AG04449 (cell line): ENCODE data around the gene CGB8.
"Not testable (repeated sequence)": the region's sequence is repeated elsewhere in the genome, so short reads cannot be mapped to it uniquely, and the experiment has no call there.

ENCODE experiments used
- CTCF ChIA-PET: fragments of 350-600 bp; formaldehyde crosslinking; extraction: SDS; loops from one replicate; lab custom pipeline; 2021; ENCODE audit warnings: antibody characterized with exemption; lab: Yijun Ruan, JAX
- POLR2A ChIA-PET: fragments of 400-600, 350-600 bp; formaldehyde crosslinking; extraction: SDS; loops from one replicate; lab custom pipeline; 2020; ENCODE audit warnings: antibody characterized with exemption, inconsistent platforms; lab: Yijun Ruan, JAX
- DNase-seq: peaks from one replicate; pipeline ENCODE4 v3.0.0-alpha.2; 2010; ENCODE audit warnings: low read depth, low spot score
- H3K4me3 ChIP-seq: 2 replicates; pipeline ENCODE4 v1.5.1; 2011; ENCODE audit warnings: low read depth, mild to moderate bottlenecking, control low read depth, low read length
- CTCF ChIP-seq: IDR thresholded peaks from one replicate; pipeline ENCODE4 v1.5.1; 2011; ENCODE audit warnings: mild to moderate bottlenecking, moderate library complexity, low read length, control low read depth, inconsistent platforms; ENCODE audit not compliant: insufficient read depth; ENCODE audit errors: missing control alignments

The CGB8 gene

GRCh38 chr19:49049011-49049410 is at the start of gene CGB8:
Gene CGB8, minus strand, starts transcription at chr19:49049111. Its CDS starts 372 bp downstream, at chr19:49048739.
- POLR2A ChIA-PET, H3K4me3 ChIP-seq, CTCF ChIA-PET, DNase-seq: not testable (repeated sequence)

GRCh38 chr19:49097453-49098288 is 48.8 kb upstream of the CGB8 start:
- CTCF ChIA-PET: interaction anchor here (0.6 to 7.4 kb wide), 45 partner anchors 7 to 319 kb away, joined by 3 to 95 read pairs (median 6); partner anchors contain the start of genes GYS1, LIN7B and RUVBL2
- H3K4me3 ChIP-seq: no peak overlapping the region
- POLR2A ChIA-PET: interaction anchor here (1.1 kb wide), 1 partner anchor 9 kb away, joined by 7 read pairs; no protein-coding TSS in a partner anchor
- TF ChIP-seq CTCF: peak; percentile 95
- DNase-seq: peak; percentile 17

- no peak for DNase-seq
- CTCF ChIA-PET: interaction anchor here (0.7 to 7.4 kb wide), 13 partner anchors 7 to 132 kb away, joined by 3 to 76 read pairs (median 5); partner anchors contain the start of gene LIN7B
- TF ChIP-seq CTCF: no peak
- POLR2A ChIA-PET: no interaction called here
- no peak overlapping the region for H3K4me3 ChIP-seq
These were observed 45.9 kb upstream of the CGB8 start for GRCh38 chr19:49094505-49095482.

GRCh38 chr19:49092686-49093085 is 43.8 kb upstream of the CGB8 start:
- H3K4me3 ChIP-seq: no peak overlapping the region
- no peak for TF ChIP-seq CTCF
- CTCF ChIA-PET: interaction anchor here (1.0 to 7.4 kb wide), 3 partner anchors 12 to 106 kb away, joined by 4 to 66 read pairs (median 5); partner anchors contain the start of gene LIN7B
- no peak for DNase-seq
- POLR2A ChIA-PET: no interaction called here

- no peak for TF ChIP-seq CTCF
- no peak for DNase-seq
- H3K4me3 ChIP-seq: no peak overlapping the region
- CTCF ChIA-PET: interaction anchor here (1.5 to 7.4 kb wide), 2 partner anchors 13 to 14 kb away, joined by 4 to 66 read pairs; no protein-coding TSS in a partner anchor
- POLR2A ChIA-PET: no interaction called here
These were observed 42.6 kb upstream of the CGB8 start for GRCh38 chr19:49091391-49092038.

- CTCF ChIA-PET: interaction anchor here (0.8 to 4.0 kb wide), 4 partner anchors 11 to 113 kb away, joined by 3 to 76 read pairs (median 4); no protein-coding TSS in a partner anchor
- no peak for TF ChIP-seq CTCF
- DNase-seq: no peak
- POLR2A ChIA-PET: no interaction called here
- peak overlapping the region; percentile 95 for H3K4me3 ChIP-seq
These were observed 37.4 kb upstream of the CGB8 start for GRCh38 chr19:49086296-49086695.
